NT2/D1 (cell line): Measurements from ENCODE around the gene PHC2.

Experiments used
- DNase-seq: peaks from one replicate; pipeline ENCODE4 v3.0.0-alpha.2; 2011; ENCODE audit warnings: low read depth, low spot score
- H3K27me3 ChIP-seq: 2 replicates; pipeline ENCODE4 v1.6.0; 2011; ENCODE audit warnings: mild to moderate bottlenecking; ENCODE audit not compliant: insufficient read length, insufficient read depth
- H3K36me3 ChIP-seq: 2 replicates; pipeline ENCODE4 v1.6.1; 2011; ENCODE audit warnings: mild to moderate bottlenecking, low read length, mixed read lengths; ENCODE audit not compliant: insufficient read depth, insufficient read length
- H3K4me1 ChIP-seq: 2 replicates; pipeline ENCODE4 v1.5.1; 2011; ENCODE audit not compliant: insufficient read depth, insufficient read length
- H3K4me3 ChIP-seq: 2 replicates; pipeline ENCODE4 v1.5.1; 2011; ENCODE audit warnings: low read depth; ENCODE audit not compliant: insufficient read length
- H3K9ac ChIP-seq: 2 replicates; pipeline ENCODE4 v1.6.0; 2011; ENCODE audit warnings: low read depth; ENCODE audit not compliant: insufficient read length
- H3K9me3 ChIP-seq: 2 replicates; pipeline ENCODE4 v1.5.1; 2011; ENCODE audit warnings: mild to moderate bottlenecking, low read length; ENCODE audit not compliant: insufficient read depth
- SUZ12 ChIP-seq: IDR thresholded peaks from 2 replicates; pipeline ENCODE4 v1.6.1; 2011; ENCODE audit not compliant: insufficient read length, insufficient read depth; ENCODE audit errors: extremely low read depth
- YY1 ChIP-seq: IDR thresholded peaks from 2 replicates; pipeline ENCODE4 v1.6.1; 2011; ENCODE audit not compliant: insufficient read length, insufficient read depth
- ZNF274 ChIP-seq: IDR thresholded peaks from 2 replicates; pipeline ENCODE4 v1.6.1; 2011; ENCODE audit warnings: mild to moderate bottlenecking, low read depth, low read length

Gene PHC2

DNA sequence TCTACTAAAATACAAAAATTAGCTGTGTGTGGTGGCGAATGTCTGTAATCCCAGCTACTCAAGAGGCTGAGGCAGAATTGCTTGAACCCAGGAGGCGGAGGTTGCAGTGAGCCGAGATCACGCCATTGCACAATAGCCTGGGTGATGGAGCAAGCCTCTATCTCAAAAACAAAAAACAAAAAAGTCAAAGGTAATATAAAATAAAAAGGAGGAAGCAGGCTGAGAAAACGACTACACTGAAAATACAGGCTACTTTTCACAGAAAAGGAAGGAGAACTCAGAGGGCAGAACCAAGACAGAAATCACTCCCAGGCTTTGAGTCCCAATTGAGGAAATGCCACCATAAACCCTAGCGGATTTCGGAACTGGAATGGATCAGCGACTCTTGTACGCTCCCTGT is 104.1 kb downstream of the PHC2 start:
- TF ChIP-seq ZNF274 = no peak
- TF ChIP-seq SUZ12 = no peak
- DNase-seq = no peak
- no peak overlapping the region for H3K4me3 ChIP-seq

DNA sequence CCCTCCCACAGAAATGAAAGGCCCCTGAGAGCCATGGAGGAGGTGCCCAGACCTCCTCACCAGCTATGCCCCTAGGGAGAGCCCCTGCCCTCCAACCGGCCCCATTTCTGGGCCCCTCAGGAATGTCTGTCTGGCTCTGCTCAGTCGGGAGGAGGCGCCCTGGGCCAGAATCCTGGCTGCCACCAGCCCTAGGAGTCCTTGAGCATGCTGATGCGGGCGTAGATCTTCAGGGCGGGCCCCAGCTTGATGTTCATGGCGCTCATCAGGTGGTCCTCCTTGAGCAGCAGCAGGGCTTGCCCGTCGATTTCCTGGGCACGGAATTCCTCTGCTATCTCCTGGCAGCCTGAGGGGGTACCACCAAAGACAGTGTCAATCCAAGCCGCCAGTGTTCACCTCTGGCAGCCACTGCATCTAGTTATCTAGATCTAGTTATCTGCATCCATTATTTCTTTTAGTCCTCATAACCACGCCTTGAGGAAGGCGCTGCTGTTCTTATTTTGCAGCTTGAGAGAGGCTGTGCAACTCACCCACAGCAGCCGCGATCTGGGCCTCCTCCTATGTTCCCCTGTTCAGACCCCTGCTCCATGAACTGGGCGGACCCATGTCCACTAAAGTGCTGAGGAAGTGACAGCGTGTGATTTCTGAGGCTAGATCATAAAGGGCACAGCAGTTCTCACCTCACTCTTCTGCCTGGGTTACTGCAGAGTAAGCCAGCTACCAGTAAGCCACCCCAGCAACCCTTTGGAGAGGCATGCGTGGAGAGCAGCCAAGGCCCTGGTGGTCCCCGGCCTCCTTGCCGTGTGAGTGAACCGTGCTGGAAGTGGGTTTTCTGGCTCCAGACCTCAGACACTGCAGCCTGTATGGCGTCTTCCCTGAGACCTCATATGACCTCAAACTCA is 106.0 kb downstream of the PHC2 start:
- Histone ChIP-seq H3K36me3 (peaks cover 75% of the 10 kb centered on the region), H3K9me3 (no peaks in the 10 kb centered on the region), H3K4me3 (no peak overlapping the region), H3K27me3 (no peaks in the 10 kb centered on the region), H3K4me1 (peaks cover 10% of the 10 kb centered on the region), H3K9ac (no peak overlapping the region)
- TF ChIP-seq ZNF274 = no peak
- no peak for TF ChIP-seq SUZ12
- no peak for TF ChIP-seq YY1
- DNase-seq = no peak

More for the DNA sequence above, 104.1 kb downstream of the PHC2 start:
- Histone ChIP-seq H3K27me3 (no peaks in the 10 kb centered on the region), H3K4me1 (peaks cover 3% of the 10 kb centered on the region), H3K9ac (no peak overlapping the region), H3K36me3 (peaks cover 93% of the 10 kb centered on the region), H3K9me3 (no peaks in the 10 kb centered on the region)

DNA sequence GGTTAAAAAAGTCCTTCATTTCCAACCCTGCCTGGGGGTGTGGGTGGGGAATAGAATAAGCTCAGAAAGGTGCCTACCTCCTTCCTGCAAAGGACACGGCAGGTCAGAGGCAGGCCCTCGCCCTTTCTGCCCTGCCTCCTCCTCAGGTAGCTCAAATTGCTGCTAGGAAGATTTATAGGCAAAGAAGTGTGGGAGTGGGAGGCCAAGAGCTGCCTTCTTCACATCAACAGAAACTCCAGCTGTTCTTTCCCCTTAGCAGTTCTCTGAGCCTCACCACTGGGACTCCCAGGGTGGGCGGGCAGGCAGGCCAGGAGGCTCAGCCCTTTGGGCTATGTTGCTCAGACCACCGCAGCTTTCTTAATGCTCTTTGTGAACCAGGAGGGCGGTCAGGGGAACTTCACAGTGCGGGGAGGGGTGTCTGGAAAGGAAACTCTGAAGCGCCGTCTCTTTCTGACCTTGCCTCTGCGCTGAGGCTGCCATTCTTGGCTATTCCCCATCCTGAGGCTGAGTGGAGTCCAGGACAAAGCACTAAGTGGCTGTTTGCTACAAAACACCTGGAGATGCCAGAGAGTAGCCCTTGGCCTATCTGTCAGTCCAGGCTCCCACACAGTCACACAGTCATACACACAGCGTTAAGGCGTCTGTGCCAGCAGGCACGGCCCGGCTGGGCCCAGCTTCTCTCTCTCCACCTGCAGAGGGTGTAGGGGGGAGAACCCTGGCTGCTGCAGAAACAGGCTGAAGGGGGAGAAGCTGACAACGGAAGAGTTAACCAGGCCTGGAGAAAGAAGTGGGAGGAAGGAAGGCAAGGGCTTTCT is 107.0 kb downstream of the PHC2 start:
- Histone ChIP-seq H3K9ac (no peak overlapping the region), H3K9me3 (no peaks in the 10 kb centered on the region), H3K4me1 (peaks cover 12% of the 10 kb centered on the region), H3K27me3 (no peaks in the 10 kb centered on the region), H3K36me3 (peaks cover 64% of the 10 kb centered on the region), H3K4me3 (no peak overlapping the region)
- DNase-seq = no peak
- TF ChIP-seq SUZ12 = no peak
- no peak for TF ChIP-seq YY1
- no peak for TF ChIP-seq ZNF274

DNA sequence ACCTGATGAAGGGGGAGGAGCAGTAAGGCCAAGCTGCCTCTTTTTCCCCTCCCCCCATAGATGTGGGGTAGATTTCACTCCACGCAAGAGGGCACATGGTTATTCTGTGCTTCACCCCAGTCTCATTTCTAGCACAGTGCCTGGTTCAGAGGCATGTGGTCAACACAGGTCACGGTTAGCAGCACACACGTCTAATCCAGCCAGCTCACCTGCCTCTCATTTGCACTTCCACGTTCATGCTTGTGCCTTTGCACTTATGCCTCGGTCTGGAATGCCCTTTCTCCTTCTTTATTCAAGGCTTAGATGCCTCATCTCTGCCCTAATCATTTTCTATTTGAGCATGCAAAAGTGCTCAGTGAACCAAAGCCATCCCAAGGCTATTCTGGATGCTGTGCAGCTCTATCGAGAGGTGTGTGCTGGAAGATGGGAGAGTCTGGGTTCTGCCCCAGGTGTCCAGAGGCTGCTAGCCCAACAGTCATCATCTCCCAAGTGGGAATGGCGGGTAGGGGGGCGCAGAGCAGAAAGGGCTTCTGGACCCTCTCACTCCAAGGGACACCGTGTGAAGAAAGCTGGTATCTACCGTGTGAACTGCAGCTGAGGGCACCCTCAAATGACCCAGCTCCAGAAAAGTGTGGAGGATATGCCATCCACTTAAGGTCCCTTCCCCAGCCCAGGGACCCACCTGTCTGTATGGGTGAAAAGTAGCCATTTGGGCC is 107.9 kb downstream of the PHC2 start:
- TF ChIP-seq ZNF274 (no peak), YY1 (no peak), SUZ12 (no peak)
- DNase-seq = no peak

DNA sequence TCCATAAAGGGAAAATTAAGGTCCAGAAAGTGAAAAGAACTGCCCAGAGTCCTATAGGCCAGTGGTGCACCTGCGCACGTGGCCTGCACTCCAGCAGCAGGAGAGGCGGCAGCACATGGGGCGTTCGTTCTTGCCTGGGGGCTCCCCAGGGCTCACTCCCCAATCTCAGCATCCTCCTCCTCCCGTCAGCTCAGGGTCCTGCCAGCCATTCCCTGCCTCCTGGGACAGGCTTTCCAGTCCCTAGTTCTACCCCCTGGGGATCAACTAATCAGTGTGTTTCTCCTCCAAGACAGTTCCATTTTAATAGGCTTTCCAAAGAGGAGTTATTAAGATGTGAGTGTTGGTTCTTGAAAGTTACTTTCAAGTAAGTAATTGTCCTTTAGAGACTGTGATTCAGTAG is 108.8 kb downstream of the PHC2 start:
- Histone ChIP-seq H3K27me3 (no peaks in the 10 kb centered on the region), H3K9ac (no peak overlapping the region), H3K4me1 (peaks cover 12% of the 10 kb centered on the region), H3K4me3 (no peak overlapping the region), H3K9me3 (no peaks in the 10 kb centered on the region), H3K36me3 (peaks cover 47% of the 10 kb centered on the region)
- no peak for DNase-seq
- no peak for TF ChIP-seq ZNF274
- no peak for TF ChIP-seq SUZ12
- TF ChIP-seq YY1 = no peak

More for the DNA sequence above, 107.9 kb downstream of the PHC2 start:
- H3K36me3 ChIP-seq = peaks cover 56% of the 10 kb centered on the region
- no peaks in the 10 kb centered on the region for H3K27me3 ChIP-seq
- no peaks in the 10 kb centered on the region for H3K9me3 ChIP-seq
- H3K9ac ChIP-seq = no peak overlapping the region
- peaks cover 12% of the 10 kb centered on the region for H3K4me1 ChIP-seq
- H3K4me3 ChIP-seq = no peak overlapping the region

DNA sequence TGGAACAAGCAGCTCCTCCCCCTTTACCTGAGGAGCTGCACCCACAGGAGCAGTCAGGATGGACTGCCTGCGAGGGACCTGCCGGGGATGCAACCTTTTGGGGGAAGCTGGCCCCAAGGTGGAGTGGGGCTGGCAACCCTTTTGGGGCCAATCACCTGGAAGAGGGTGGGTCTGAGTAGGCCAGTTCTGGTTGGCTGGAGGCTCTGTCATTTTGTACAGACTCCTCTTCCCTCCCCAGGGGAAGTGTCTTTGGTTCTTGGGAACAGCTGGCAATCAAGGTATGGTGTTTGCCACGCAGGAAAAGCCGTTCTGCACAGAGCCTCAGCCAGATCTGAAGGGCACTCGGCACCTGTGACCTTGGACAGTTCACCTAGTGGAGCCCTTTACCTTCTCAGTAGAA is 109.7 kb downstream of the PHC2 start:
- peaks cover 37% of the 10 kb centered on the region for H3K36me3 ChIP-seq
- H3K9me3 ChIP-seq = no peaks in the 10 kb centered on the region
- H3K4me3 ChIP-seq = no peak overlapping the region
- H3K9ac ChIP-seq = no peak overlapping the region
- H3K4me1 ChIP-seq = peaks cover 12% of the 10 kb centered on the region
- no peak for TF ChIP-seq YY1
- no peak for TF ChIP-seq ZNF274
- TF ChIP-seq SUZ12 = no peak
- no peaks in the 10 kb centered on the region for H3K27me3 ChIP-seq
- DNase-seq = no peak

DNA sequence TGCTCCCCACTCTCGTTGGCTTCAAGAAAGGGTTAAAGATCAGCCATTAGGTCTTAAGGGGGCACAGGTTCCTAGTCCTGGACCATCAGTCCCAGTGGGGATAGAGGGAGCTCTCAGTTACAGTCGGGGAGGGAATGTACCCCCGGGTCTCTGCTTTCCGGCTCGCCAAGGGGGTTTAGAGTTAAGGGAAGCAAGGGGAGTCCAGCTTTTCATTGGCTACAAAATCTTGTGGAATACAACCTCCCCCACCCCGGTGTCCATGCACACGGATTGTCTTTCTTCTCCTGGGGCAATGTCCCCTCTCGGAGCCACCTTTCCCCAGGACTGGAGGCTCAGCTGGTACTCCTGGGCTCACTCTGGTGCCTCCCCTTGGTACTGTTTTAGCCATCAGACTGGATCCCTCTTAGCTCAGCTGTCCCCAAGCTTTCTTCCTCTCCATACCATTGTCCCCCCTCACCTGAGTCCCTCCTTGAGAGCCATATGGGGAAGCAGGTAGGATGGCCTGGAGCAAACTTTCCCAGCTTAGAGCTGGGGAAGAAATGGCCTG is 110.2 kb downstream of the PHC2 start, which contains the start of gene A3GALT2:
Gene A3GALT2, minus strand, starts transcription at position 480 of the 547 bp plus-strand sequence. Its CDS starts 0 bp downstream, at position 480.
- no peak for TF ChIP-seq YY1
- no peak for TF ChIP-seq ZNF274
- TF ChIP-seq SUZ12 = no peak
- H3K36me3 ChIP-seq = peaks cover 32% of the 10 kb centered on the region
- no peaks in the 10 kb centered on the region for H3K27me3 ChIP-seq
- no peaks in the 10 kb centered on the region for H3K9me3 ChIP-seq
- DNase-seq = no peak
- H3K4me1 ChIP-seq = peaks cover 12% of the 10 kb centered on the region
- no peak within 1 kb of the TSS for H3K9ac ChIP-seq
- H3K4me3 ChIP-seq = no peak within 1 kb of the TSS
